ENCODE results near the gene RERE. TPM values are rescaled to one million over a fixed set of nuclear protein-coding genes. Genes with fewer than 3 reads are reported as not detected.
A peak's percentile ranks its signal among the peaks of the same experiment; 100 is the strongest.

The RERE gene
- polyA plus RNA-seq, 1 of the 3 experiments (the other 2 are of a cell fraction), result 8.1 TPM

- TF ChIP-seq IRF3 (IDR thresholded peaks at IDR 0.05; ENCODE audit: low read depth, low read length) (no peak), POLR2AphosphoS5 (IDR thresholded peaks at IDR 0.05; ENCODE audit: low read depth, low read length) (peak; percentile 17; the same call in 1 of the 2 replicates), GATA2 (CRISPR knock-in tag; IDR thresholded peaks at IDR 0.05) (0 out of 2 replicates have a peak, but pooled peaks have one; percentile 20), SMC3 (IDR thresholded peaks at IDR 0.05; ENCODE audit: low read depth, low read length) (no peak), TAF1 (IDR thresholded peaks at IDR 0.05; ENCODE audit: borderline replicate concordance, low read depth, low read length) (no peak), CHD2 (IDR thresholded peaks at IDR 0.05; ENCODE audit: low read length, partially characterized antibody) (no peak), FOXM1 (IDR thresholded peaks at IDR 0.05; ENCODE audit: low read depth) (no peak), MXI1 (IDR thresholded peaks at IDR 0.05; ENCODE audit: low read depth, low read length) (peak; percentile 90), ELF1 (IDR thresholded peaks at IDR 0.05) (no peak), EZH2phosphoT487 (IDR thresholded peaks at IDR 0.05; ENCODE audit: borderline replicate concordance, low read depth) (no peak), NFIC (IDR thresholded peaks at IDR 0.05; ENCODE audit: borderline replicate concordance) (peak; percentile 15; the same call in 1 of the 2 replicates), TCF12 (IDR thresholded peaks at IDR 0.05) (peak; percentile 80), FOSL2 (IDR thresholded peaks at IDR 0.05; ENCODE audit: borderline replicate concordance, low read depth) (peak; percentile 62; the same call in 1 of the 2 replicates), TEAD4 (IDR thresholded peaks at IDR 0.05; ENCODE audit: borderline replicate concordance, insufficient read depth) (0 out of 2 replicates have a peak, but pooled peaks have one; percentile 34), JUND (IDR thresholded peaks at IDR 0.05) (peak; percentile 53; the same call in 1 of the 2 replicates), NRF1 (IDR thresholded peaks at IDR 0.05; ENCODE audit: low read depth, low read length) (no peak), RXRA (IDR thresholded peaks at IDR 0.05; ENCODE audit: borderline replicate concordance, low read depth) (peak; percentile 50; the same call in 1 of the 2 replicates), EP300 (IDR thresholded peaks at IDR 0.05; ENCODE audit: borderline replicate concordance in 1 of 2, low read depth in 1 of 2, low read length in 1 of 2) (peak in 1 of 2 experiments; percentile 25; a peak in 2 of 4 replicates)
- TF ChIP-seq, protein P1, sequence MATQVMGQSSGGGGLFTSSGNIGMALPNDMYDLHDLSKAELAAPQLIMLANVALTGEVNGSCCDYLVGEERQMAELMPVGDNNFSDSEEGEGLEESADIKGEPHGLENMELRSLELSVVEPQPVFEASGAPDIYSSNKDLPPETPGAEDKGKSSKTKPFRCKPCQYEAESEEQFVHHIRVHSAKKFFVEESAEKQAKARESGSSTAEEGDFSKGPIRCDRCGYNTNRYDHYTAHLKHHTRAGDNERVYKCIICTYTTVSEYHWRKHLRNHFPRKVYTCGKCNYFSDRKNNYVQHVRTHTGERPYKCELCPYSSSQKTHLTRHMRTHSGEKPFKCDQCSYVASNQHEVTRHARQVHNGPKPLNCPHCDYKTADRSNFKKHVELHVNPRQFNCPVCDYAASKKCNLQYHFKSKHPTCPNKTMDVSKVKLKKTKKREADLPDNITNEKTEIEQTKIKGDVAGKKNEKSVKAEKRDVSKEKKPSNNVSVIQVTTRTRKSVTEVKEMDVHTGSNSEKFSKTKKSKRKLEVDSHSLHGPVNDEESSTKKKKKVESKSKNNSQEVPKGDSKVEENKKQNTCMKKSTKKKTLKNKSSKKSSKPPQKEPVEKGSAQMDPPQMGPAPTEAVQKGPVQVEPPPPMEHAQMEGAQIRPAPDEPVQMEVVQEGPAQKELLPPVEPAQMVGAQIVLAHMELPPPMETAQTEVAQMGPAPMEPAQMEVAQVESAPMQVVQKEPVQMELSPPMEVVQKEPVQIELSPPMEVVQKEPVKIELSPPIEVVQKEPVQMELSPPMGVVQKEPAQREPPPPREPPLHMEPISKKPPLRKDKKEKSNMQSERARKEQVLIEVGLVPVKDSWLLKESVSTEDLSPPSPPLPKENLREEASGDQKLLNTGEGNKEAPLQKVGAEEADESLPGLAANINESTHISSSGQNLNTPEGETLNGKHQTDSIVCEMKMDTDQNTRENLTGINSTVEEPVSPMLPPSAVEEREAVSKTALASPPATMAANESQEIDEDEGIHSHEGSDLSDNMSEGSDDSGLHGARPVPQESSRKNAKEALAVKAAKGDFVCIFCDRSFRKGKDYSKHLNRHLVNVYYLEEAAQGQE (IDR thresholded peaks at IDR 0.05; ENCODE audit: low read depth, low read length), result no peak
- TF ChIP-seq, protein P2, sequence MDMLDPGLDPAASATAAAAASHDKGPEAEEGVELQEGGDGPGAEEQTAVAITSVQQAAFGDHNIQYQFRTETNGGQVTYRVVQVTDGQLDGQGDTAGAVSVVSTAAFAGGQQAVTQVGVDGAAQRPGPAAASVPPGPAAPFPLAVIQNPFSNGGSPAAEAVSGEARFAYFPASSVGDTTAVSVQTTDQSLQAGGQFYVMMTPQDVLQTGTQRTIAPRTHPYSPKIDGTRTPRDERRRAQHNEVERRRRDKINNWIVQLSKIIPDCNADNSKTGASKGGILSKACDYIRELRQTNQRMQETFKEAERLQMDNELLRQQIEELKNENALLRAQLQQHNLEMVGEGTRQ (IDR thresholded peaks at IDR 0.05; ENCODE audit: borderline replicate concordance, low read depth, low read length), result 0 out of 2 replicates have a peak, but pooled peaks have one; percentile 51
- TF ChIP-seq, protein P3, sequence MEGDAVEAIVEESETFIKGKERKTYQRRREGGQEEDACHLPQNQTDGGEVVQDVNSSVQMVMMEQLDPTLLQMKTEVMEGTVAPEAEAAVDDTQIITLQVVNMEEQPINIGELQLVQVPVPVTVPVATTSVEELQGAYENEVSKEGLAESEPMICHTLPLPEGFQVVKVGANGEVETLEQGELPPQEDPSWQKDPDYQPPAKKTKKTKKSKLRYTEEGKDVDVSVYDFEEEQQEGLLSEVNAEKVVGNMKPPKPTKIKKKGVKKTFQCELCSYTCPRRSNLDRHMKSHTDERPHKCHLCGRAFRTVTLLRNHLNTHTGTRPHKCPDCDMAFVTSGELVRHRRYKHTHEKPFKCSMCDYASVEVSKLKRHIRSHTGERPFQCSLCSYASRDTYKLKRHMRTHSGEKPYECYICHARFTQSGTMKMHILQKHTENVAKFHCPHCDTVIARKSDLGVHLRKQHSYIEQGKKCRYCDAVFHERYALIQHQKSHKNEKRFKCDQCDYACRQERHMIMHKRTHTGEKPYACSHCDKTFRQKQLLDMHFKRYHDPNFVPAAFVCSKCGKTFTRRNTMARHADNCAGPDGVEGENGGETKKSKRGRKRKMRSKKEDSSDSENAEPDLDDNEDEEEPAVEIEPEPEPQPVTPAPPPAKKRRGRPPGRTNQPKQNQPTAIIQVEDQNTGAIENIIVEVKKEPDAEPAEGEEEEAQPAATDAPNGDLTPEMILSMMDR (IDR thresholded peaks at IDR 0.05), result no peak
These were observed 420.5 kb downstream of the RERE start (continued) for GRCh38 chr1:8396786-8397406.

Data from SK-N-SH (cell line).